ENCODE measurements around the gene ASCC1. TPM values are rescaled to one million over a fixed set of nuclear protein-coding genes. Genes with fewer than 3 reads are reported as not detected.

ASCC1 gene
- total and polyA plus RNA-seq, 2 of the 13 experiments (the other 11 are each of a cell fraction or from before 2014, with no cell fraction given), result 21.6 to 30.1 TPM

GRCh38 chr10:72087969-72088888 lies 127.8 kb downstream of the ASCC1 start, which contains the start of gene SPOCK2 (continued):
- no peak for TF ChIP-seq ZMAT3 (CRISPR knock-in tag; conservative IDR thresholded peaks at IDR 0.05)
- TF ChIP-seq ASH2L (IDR thresholded peaks at IDR 0.05; ENCODE audit: insufficient read length, low read depth, low read length), result peak; percentile 41
- TF ChIP-seq UBTF (CRISPR knock-in tag; IDR thresholded peaks at IDR 0.05), result peak; percentile 44
- TF ChIP-seq ZNF572 (CRISPR knock-in tag; IDR thresholded peaks at IDR 0.05), result no peak
- no peak for TF ChIP-seq ZNF20 (CRISPR knock-in tag; IDR thresholded peaks at IDR 0.05)

DNA sequence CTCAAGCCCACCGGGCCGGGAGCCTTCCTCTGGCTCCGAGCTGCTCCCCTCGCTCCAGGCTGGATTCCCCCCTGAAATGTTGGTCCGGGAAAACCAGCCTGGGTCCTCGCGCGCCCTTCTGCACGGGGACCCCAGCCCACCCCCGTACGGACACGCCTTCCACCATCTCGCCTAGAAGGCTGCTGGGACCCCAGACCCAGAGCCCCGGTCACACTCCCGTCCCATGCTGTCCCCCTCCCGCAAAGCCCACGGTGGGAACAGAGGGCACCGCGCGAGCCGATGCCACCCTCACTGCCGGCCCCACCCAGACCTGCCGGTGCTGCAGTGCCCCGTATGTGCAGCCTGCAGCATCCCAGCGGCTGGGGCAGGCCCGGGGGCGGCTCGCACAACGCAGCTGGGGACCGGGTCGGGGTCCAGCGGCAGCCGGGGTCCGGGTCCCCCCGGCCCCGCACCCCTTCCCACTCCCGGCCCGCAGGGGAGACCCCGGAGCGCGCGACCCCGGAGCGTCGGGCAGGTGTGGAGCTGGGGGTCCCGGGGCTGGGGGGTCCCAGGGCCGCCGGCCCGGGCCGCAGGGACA lies 128.6 kb downstream of the ASCC1 start:
- Histone ChIP-seq H3K4me1 (ENCODE audit: insufficient read depth, low read length) (peaks cover 62% of the 10 kb centered on the region), H4K20me1 (ENCODE audit: insufficient read depth, low read length) (no peaks in the 10 kb centered on the region), H3K79me2 (ENCODE audit: insufficient read depth, low read length) (no peaks in the 10 kb centered on the region), H3K27me3 (ENCODE audit: control insufficient read depth in 1 of 2, insufficient read depth in 2 of 2, low read length in 2 of 2) (peaks cover 0 to 32% of the 10 kb centered on the region in 2 experiments; a peak in 2 of 5 replicates), H3K4me3 (replicated peaks in 1 of 3; ENCODE audit: insufficient read depth in 1 of 3, low read depth in 2 of 3, low read length in 3 of 3) (peak overlapping the region; percentile 51 to 70 (median 57); a peak in 4 of 6 replicates), H3K4me2 (ENCODE audit: low read depth, low read length) (peak overlapping the region; percentile 91), H3K9ac (ENCODE audit: insufficient read depth, low read depth, low read length) (peak overlapping the region; percentile 38), H3K9me3 (ENCODE audit: low read length) (no peaks in the 10 kb centered on the region), H2AFZ (ENCODE audit: low read length) (no peak overlapping the region), H3K27ac (ENCODE audit: extremely low read length, insufficient read depth, low read length) (no peak overlapping the region), H3K36me3 (replicated peaks in 1 of 2; ENCODE audit: control insufficient read depth in 1 of 2, insufficient read depth in 2 of 2, low read length in 2 of 2) (no peaks in the 10 kb centered on the region)
- DNase-seq (ENCODE audit: low spot score), result no peak
- ChIA-PET POLR2A (interaction anchor here (1.6 kb wide), 1 partner anchor 129 kb away, joined by 6 read pairs; the partner anchor contains the start of genes ANAPC16 and ASCC1), CTCF (ENCODE audit: low intra/inter-chr PET ratio, low total read pairs) (no interaction called here)
- 45% methylated on average over 13 of the region's 50 CpGs for WGBS (ENCODE audit: low lambda C conversion rate)
- in situ Hi-C loops (cut with HindIII; ENCODE audit: extremely low pct_ligation_motif_present, low pct_unique_long_range_greater_than_20kb) (loop anchor here (25.0 kb wide), 1 partner anchor 250 kb away; no protein-coding TSS in a partner anchor), intact Hi-C loops (cut with micrococcal nuclease; ENCODE audit: unreplicated experiment) (no loop called here)
- no TSS peak for BruUV-seq (replicated peaks)
- ATAC-seq, result peak; percentile 52
- no peak for FAIRE-seq
- TF ChIP-seq HBP1 (CRISPR knock-in tag; IDR thresholded peaks at IDR 0.05; ENCODE audit: low read depth) (no peak), ZSCAN30 (CRISPR knock-in tag; IDR thresholded peaks at IDR 0.05) (no peak), ZFY (CRISPR knock-in tag; IDR thresholded peaks at IDR 0.05) (peak; percentile 1; the same call in 1 of the 2 replicates), HNRNPLL (IDR thresholded peaks at IDR 0.05; ENCODE audit: low read depth, low read length, poor library complexity, severe bottlenecking) (peak; percentile 7), HNRNPL (IDR thresholded peaks at IDR 0.05; ENCODE audit: low read depth, low read length) (peak; percentile 87; the same call in 1 of the 2 replicates), ZNF564 (CRISPR knock-in tag; IDR thresholded peaks at IDR 0.05) (0 out of 2 replicates have a peak, but pooled peaks have one; percentile 8), RBFOX2 (IDR thresholded peaks at IDR 0.05; ENCODE audit: low read depth, low read length) (peak; percentile 61; the same call in 1 of the 2 replicates), AGO2 (optimal IDR thresholded peaks at IDR 0.05; ENCODE audit: low read depth, low read length) (peak; percentile 74), SAP130 (CRISPR knock-in tag; IDR thresholded peaks at IDR 0.05; ENCODE audit: low read depth) (0 out of 2 replicates have a peak, but pooled peaks have one; percentile 18), EHMT2 (IDR thresholded peaks at IDR 0.05; ENCODE audit: borderline replicate concordance, low read depth, low read length) (no peak)
- TF ChIP-seq, protein P1, sequence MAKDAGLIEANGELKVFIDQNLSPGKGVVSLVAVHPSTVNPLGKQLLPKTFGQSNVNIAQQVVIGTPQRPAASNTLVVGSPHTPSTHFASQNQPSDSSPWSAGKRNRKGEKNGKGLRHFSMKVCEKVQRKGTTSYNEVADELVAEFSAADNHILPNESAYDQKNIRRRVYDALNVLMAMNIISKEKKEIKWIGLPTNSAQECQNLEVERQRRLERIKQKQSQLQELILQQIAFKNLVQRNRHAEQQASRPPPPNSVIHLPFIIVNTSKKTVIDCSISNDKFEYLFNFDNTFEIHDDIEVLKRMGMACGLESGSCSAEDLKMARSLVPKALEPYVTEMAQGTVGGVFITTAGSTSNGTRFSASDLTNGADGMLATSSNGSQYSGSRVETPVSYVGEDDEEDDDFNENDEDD (CRISPR knock-in tag; IDR thresholded peaks at IDR 0.05; ENCODE audit: borderline replicate concordance), result 0 out of 2 replicates have a peak, but pooled peaks have one; percentile 16

All from HepG2 (cell line).